Measurements from ENCODE around the gene SPRR2E. TPM values are rescaled to one million over a fixed set of nuclear protein-coding genes. Genes with fewer than 3 reads are reported as not detected.
"Not testable (repeated sequence)": the region's sequence is repeated elsewhere in the genome, so short reads cannot be mapped to it uniquely, and the experiment has no call there.

The SPRR2E gene
- total RNA-seq: not detected

- H3K27me3 Mint-ChIP-seq: peaks cover 22% of the 10 kb centered on the region
- H3K27ac Mint-ChIP-seq: no peak within 1 kb of the TSS
- H3K36me3 Mint-ChIP-seq (ENCODE audit: low read depth): no peaks in the 10 kb centered on the region
- ATAC-seq (replicated peaks): no peak
- no peak within 1 kb of the TSS for H3K4me3 Mint-ChIP-seq
- no peaks in the 10 kb centered on the region for H3K4me1 Mint-ChIP-seq
- H3K9me3 Mint-ChIP-seq: no peaks in the 10 kb centered on the region
These were observed at the start of gene SPRR2E for GRCh38 chr1:153094426-153094825. SPRR2E (minus strand) TSS chr1:153094526; CDS start chr1:153093751, 775 bp downstream.

- Mint-ChIP-seq H3K27me3 (peaks cover 45% of the 10 kb centered on the region), H3K27ac (no peak overlapping the region), H3K4me1 (no peaks in the 10 kb centered on the region), H3K9me3 (no peaks in the 10 kb centered on the region), H3K36me3 (ENCODE audit: low read depth) (no peaks in the 10 kb centered on the region), H3K4me3 (no peak overlapping the region)
- ATAC-seq (replicated peaks): no peak
These were observed 47.1 kb upstream of the SPRR2E start for GRCh38 chr1:153141377-153141776.

DNA sequence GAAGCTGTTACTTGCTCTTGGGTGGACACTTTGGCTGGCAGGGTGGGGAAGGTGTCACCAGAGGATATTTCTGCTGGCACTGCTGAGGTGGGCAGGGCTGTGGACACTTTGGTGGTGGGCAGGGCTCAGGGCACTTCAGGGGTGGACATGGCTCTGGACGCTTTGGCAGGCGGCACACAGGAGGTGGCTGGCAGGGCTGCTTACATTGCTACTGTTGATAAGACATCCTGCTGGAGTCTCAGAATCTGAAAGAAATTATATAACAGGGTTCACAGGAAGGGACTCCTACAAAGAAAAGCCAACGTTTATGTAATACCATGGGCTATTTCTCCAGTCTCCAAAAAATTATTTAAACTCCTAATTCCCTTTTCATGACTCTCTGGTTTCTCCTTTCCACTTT lies 46.2 kb upstream of the SPRR2E start:
- no peak for ATAC-seq (replicated peaks)
- Mint-ChIP-seq H3K9me3 (no peaks in the 10 kb centered on the region), H3K27me3 (peaks cover 44% of the 10 kb centered on the region), H3K36me3 (ENCODE audit: low read depth) (no peaks in the 10 kb centered on the region), H3K4me3 (no peak overlapping the region), H3K27ac (no peak overlapping the region), H3K4me1 (no peaks in the 10 kb centered on the region)

- no peak overlapping the region for H3K4me3 Mint-ChIP-seq
These were observed 39.4 kb upstream of the SPRR2E start for GRCh38 chr1:153133743-153134142.

GRCh38 chr1:153133267-153133666 lies 38.9 kb upstream of the SPRR2E start:
- Mint-ChIP-seq H3K27ac (no peak overlapping the region), H3K4me1 (no peaks in the 10 kb centered on the region), H3K9me3 (no peaks in the 10 kb centered on the region), H3K36me3 (ENCODE audit: low read depth) (no peaks in the 10 kb centered on the region), H3K27me3 (peaks cover 54% of the 10 kb centered on the region), H3K4me3 (no peak overlapping the region)
- ATAC-seq (replicated peaks): no peak

More at GRCh38 chr1:153133743-153134142, 39.4 kb upstream of the SPRR2E start:
- Mint-ChIP-seq H3K27ac (no peak overlapping the region), H3K27me3 (peaks cover 54% of the 10 kb centered on the region), H3K36me3 (ENCODE audit: low read depth) (no peaks in the 10 kb centered on the region), H3K4me1 (no peaks in the 10 kb centered on the region), H3K9me3 (no peaks in the 10 kb centered on the region)
- ATAC-seq (replicated peaks): no peak

- not testable (repeated sequence) for H3K4me1 Mint-ChIP-seq; ATAC-seq (replicated peaks); H3K4me3 Mint-ChIP-seq; H3K27ac Mint-ChIP-seq; H3K36me3 Mint-ChIP-seq (ENCODE audit: low read depth)
- H3K27me3 Mint-ChIP-seq: peaks cover 34% of the 10 kb centered on the region
- peaks cover 11% of the 10 kb centered on the region for H3K9me3 Mint-ChIP-seq
These were observed 34.4 kb upstream of the SPRR2E start for GRCh38 chr1:153128688-153129087.

DNA sequence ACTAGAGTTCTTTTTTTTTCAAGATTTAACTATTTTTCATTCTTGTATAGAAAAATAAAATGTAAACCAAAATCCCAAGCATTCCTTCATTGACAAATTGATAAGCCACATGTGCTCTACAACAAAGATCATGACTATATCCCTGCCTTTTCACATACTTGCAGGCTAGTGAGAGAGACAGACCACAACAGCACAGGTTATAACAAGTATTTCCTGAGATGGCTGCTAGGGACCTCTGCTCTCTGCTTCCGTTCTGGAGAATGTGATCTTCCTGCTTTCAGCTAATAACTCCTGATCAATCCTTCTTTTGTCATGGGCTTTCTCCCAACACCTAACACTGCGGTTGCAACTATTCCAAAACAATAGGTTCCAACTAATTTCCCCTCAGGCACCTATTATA lies 33.0 kb upstream of the SPRR2E start:
- no peaks in the 10 kb centered on the region for H3K36me3 Mint-ChIP-seq (ENCODE audit: low read depth)
- peaks cover 31% of the 10 kb centered on the region for H3K27me3 Mint-ChIP-seq
- H3K9me3 Mint-ChIP-seq: peaks cover 11% of the 10 kb centered on the region

DNA sequence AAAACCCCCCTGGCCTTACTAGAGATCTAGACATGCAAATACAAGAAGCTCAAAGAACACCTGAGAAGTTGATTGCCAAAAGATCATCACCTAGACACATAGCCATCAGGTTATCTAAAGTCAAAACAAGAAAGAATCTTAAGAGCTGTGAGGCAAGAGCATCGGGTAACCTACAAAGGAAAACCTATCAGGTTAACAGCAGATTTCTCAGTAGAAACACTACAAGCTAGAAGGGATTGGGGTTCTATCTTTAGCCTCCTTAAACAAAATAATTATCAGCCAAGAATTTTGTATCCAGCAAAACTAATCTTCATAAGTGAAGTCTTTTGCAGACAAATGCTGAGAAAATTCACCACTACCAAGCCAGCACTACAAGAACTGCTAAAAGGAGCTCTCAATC lies 31.2 kb upstream of the SPRR2E start:
- no peak overlapping the region for H3K4me3 Mint-ChIP-seq
- no peak for ATAC-seq (replicated peaks)
- peaks cover 21% of the 10 kb centered on the region for H3K27me3 Mint-ChIP-seq
- H3K36me3 Mint-ChIP-seq (ENCODE audit: low read depth): no peaks in the 10 kb centered on the region
- peaks cover 11% of the 10 kb centered on the region for H3K9me3 Mint-ChIP-seq
- no peak overlapping the region for H3K27ac Mint-ChIP-seq
- no peaks in the 10 kb centered on the region for H3K4me1 Mint-ChIP-seq

More for the DNA sequence above, 33.0 kb upstream of the SPRR2E start:
- no peak for ATAC-seq (replicated peaks)
- Mint-ChIP-seq H3K4me3 (no peak overlapping the region), H3K27ac (no peak overlapping the region), H3K4me1 (no peaks in the 10 kb centered on the region)

DNA sequence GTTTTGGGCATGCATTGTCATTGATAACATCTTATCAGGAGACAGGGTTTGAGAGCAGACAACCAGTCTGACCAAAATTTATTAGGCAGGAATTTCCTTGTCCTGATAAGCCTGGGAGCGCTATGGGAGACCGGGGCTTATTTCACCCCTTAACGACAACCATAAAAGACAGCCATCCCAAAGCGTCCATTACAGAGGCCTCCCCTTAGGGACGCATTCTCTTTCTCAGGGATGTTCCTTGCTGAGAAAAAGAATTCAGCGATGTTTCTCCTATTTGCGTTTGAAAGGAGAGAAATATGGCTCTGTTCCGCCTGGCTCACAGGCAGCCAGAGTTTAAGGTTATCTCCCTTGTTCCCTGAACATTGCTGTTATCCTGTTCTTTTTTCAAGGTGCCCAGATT lies 29.5 kb upstream of the SPRR2E start:
- not testable (repeated sequence) for H3K4me1 Mint-ChIP-seq; ATAC-seq (replicated peaks); H3K4me3 Mint-ChIP-seq; H3K27ac Mint-ChIP-seq; H3K36me3 Mint-ChIP-seq (ENCODE audit: low read depth)
- Mint-ChIP-seq H3K27me3 (peaks cover 22% of the 10 kb centered on the region), H3K9me3 (peaks cover 14% of the 10 kb centered on the region)

GRCh38 chr1:153122831-153123421 lies 28.6 kb upstream of the SPRR2E start:
- H3K9me3 Mint-ChIP-seq: peaks cover 14% of the 10 kb centered on the region
- peaks cover 29% of the 10 kb centered on the region for H3K27me3 Mint-ChIP-seq
- no peak overlapping the region for H3K27ac Mint-ChIP-seq
- no peak overlapping the region for H3K4me3 Mint-ChIP-seq
- no peaks in the 10 kb centered on the region for H3K4me1 Mint-ChIP-seq
- no peaks in the 10 kb centered on the region for H3K36me3 Mint-ChIP-seq (ENCODE audit: low read depth)
- ATAC-seq (replicated peaks): no peak

DNA sequence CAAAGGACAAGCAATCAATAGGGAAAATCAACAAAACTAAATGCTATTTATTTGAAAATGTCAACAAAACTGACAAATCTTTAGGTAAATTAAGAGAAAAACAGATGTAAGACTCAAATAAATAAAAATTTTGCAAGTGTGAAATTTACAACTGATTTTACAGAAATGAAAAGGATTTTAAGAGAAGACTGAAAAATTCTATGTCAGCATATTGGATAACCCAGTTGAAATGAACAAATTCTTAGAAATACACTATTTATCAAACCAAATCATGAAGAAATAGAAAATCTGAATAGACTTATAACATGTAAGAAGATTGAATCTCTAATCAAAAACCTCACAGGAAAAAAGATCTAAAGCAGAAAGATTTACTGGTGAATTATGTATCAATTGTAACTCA lies 26.6 kb upstream of the SPRR2E start:
- Mint-ChIP-seq H3K4me1 (no peaks in the 10 kb centered on the region), H3K27ac (no peak overlapping the region), H3K36me3 (ENCODE audit: low read depth) (no peaks in the 10 kb centered on the region), H3K27me3 (peaks cover 38% of the 10 kb centered on the region), H3K4me3 (no peak overlapping the region), H3K9me3 (peaks cover 14% of the 10 kb centered on the region)
- ATAC-seq (replicated peaks): no peak

GRCh38 chr1:153119491-153119971 lies 25.2 kb upstream of the SPRR2E start:
- H3K4me3 Mint-ChIP-seq: no peak overlapping the region

DNA sequence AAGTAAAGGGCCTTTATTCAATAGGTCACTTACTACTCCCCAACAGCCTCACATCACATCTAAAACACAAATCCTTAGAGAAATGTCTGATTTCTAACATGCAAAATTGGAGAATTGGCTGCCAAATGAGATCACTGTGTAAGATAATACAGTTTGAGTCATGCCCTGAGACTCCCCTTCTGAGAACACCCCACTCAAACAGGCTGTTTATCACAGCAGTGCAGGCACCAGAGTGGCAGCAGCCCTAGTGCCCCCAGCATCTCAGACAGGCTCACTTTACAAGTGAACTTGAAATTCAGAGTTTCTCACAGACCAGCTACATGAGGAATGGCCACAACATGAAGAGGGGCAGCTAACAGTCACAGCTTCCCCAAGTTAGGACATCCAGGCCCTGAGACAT lies 20.9 kb upstream of the SPRR2E start:
- not testable (repeated sequence) for ATAC-seq (replicated peaks); H3K9me3 Mint-ChIP-seq; H3K36me3 Mint-ChIP-seq (ENCODE audit: low read depth); H3K27ac Mint-ChIP-seq; H3K4me1 Mint-ChIP-seq; H3K4me3 Mint-ChIP-seq
- H3K27me3 Mint-ChIP-seq: peaks cover 37% of the 10 kb centered on the region

More at GRCh38 chr1:153119491-153119971, 25.2 kb upstream of the SPRR2E start:
- Mint-ChIP-seq H3K27me3 (peaks cover 42% of the 10 kb centered on the region), H3K36me3 (ENCODE audit: low read depth) (no peaks in the 10 kb centered on the region), H3K4me1 (no peaks in the 10 kb centered on the region), H3K9me3 (peaks cover 3% of the 10 kb centered on the region), H3K27ac (no peak overlapping the region)
- ATAC-seq (replicated peaks): no peak

- no peaks in the 10 kb centered on the region for H3K4me1 Mint-ChIP-seq
- H3K9me3 Mint-ChIP-seq: no peaks in the 10 kb centered on the region
- ATAC-seq (replicated peaks): no peak
- peaks cover 27% of the 10 kb centered on the region for H3K27me3 Mint-ChIP-seq
- no peak within 1 kb of the TSS for H3K4me3 Mint-ChIP-seq
- no peaks in the 10 kb centered on the region for H3K36me3 Mint-ChIP-seq (ENCODE audit: low read depth)
- H3K27ac Mint-ChIP-seq: no peak within 1 kb of the TSS
These were observed 19.1 kb upstream of the SPRR2E start, which contains the start of gene SPRR2F for GRCh38 chr1:153113416-153113815. SPRR2F (minus strand) TSS chr1:153113516; CDS start chr1:153112733, 783 bp downstream.

DNA sequence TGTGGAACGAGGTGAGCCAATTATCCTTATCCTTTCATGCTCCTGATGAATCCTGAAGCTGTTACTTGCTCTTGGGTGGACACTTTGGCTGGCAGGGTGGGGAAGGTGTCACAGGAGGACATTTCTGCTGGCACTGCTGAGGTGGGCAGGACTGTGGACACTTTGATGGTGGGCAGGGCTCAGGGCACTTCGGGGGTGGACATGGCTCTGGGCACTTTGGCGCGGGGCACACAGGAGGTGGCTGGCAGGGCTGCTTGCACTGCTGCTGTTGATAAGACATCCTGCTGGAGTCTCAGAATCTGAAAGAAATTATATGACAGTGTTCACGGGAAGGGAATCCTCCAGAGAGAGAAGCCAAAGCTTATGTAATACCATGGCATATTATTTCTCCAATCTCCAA lies 18.1 kb upstream of the SPRR2E start:
- not testable (repeated sequence) for H3K4me3 Mint-ChIP-seq; H3K27ac Mint-ChIP-seq; H3K36me3 Mint-ChIP-seq (ENCODE audit: low read depth); H3K9me3 Mint-ChIP-seq; ATAC-seq (replicated peaks); H3K4me1 Mint-ChIP-seq
- H3K27me3 Mint-ChIP-seq: peaks cover 20% of the 10 kb centered on the region
